H1 (cell line): ENCODE data around the gene PALS2. TPM values are rescaled to one million over a fixed set of nuclear protein-coding genes. Genes with fewer than 3 reads are reported as not detected.

Source experiments
- polyA plus RNA-seq, 7 experiments: library from polyadenylated mRNA; depleted of rRNA in 3 of 7; stranded (reverse) in 5 of 7; unstranded in 2 of 7; fragments of >200 nt in 5 of 7; fragments of 200-250 nt in 2 of 7; gene quantifications; 1 replicate in 5 of 7; 2 replicates in 1 of 7; 4 replicates in 1 of 7; pipeline versions ENCODE4 v1.2.1 to v1.2.3, GENCODE V29; 2011 to 2013; ENCODE audit warnings: missing spikeins in 2 of 7, mixed read lengths in 2 of 7
- small RNA-seq: library from polyadenylated mRNA; stranded (forward); fragments of <200 nt; extraction: miRNeasy Mini kit (QIAGEN cat#:217004); gene quantifications from one replicate; pipeline ENCODE3, GENCODE V24; 2013; ENCODE audit not compliant: insufficient read depth
- total RNA-seq: library from RNA; stranded (reverse); fragmentation: NEBNext Ultra II Directional; extraction: Animal tissue kit (Norgen Biotek cat#: 25700); gene quantifications from 2 replicates; pipeline ENCODE4 v1.2.1, GENCODE V29; 2021

PALS2 gene
- total and polyA plus RNA-seq, 2 of the 8 experiments (the other 6 are each of a cell fraction or from before 2014, with no cell fraction given): 10.4 to 98.3 TPM

Small RNAs within 50 kb of the gene (small RNA-seq; reads per million reads assigned to genes)
- gene RNU6-1103P (not detected), gene SUMO2P14 (not detected)

Other genes starting within 250 kb of the PALS2 start
- 7.6 and 8.5 TPM in 2 replicates for gene GSDME, start 184.0 kb downstream of the PALS2 start, total RNA-seq
- gene GSDME, start 184.0 kb downstream of the PALS2 start, polyA plus RNA-seq (2011; rRNA removed): 5.4 and 6.7 TPM in 2 replicates